Prostate gland (tissue), 2 donors: Measurements from ENCODE around the gene PHF11.

Experiments used
- CTCF ChIP-seq, 4 experiments: fragments of 200-600 bp in 2 of 4; fragments of 450-650 bp in 2 of 4; sonication (generic) in 2 of 4; IDR thresholded peaks; 1 replicate in 3 of 4; 2 replicates in 1 of 4; pipeline ENCODE4 v1.5.1; 2016 to 2019; ENCODE audit warnings: antibody characterized with exemption in 4 of 4, mild to moderate bottlenecking in 2 of 4, moderate library complexity in 2 of 4
- POLR2AphosphoS5 ChIP-seq: sonication (generic); formaldehyde crosslinking; IDR thresholded peaks from one replicate; pipeline ENCODE4 v1.6.1; 2017; ENCODE audit warnings: antibody characterized with exemption

- TF ChIP-seq POLR2AphosphoS5 = no peak
- TF ChIP-seq CTCF (IDR thresholded peaks at IDR 0.05) = no peak
These were observed 39.6 kb upstream of the PHF11 start for GRCh38 chr13:49456156-49456555.
